ENCODE measurements around the gene MAML2.
"Not testable (repeated sequence)": the region's sequence is repeated elsewhere in the genome, so short reads cannot be mapped to it uniquely, and the experiment has no call there.

Gene MAML2

GRCh38 chr11:96287822-96288439, 55.1 kb downstream of the MAML2 start:
- no peaks in the 10 kb centered on the region for H3K9me3 ChIP-seq
- H3K27ac ChIP-seq: no peak overlapping the region
- H3K27me3 ChIP-seq: no peaks in the 10 kb centered on the region
- no peak overlapping the region for H3K4me3 ChIP-seq (ENCODE audit: low read depth in 1 of 2, low read length in 1 of 2)
- H3K4me1 ChIP-seq (ENCODE audit: control insufficient read depth in 1 of 2, insufficient read depth in 1 of 2, low read depth in 1 of 2, low read length in 1 of 2): no peaks in the 10 kb centered on the region
- TF ChIP-seq, protein P1, sequence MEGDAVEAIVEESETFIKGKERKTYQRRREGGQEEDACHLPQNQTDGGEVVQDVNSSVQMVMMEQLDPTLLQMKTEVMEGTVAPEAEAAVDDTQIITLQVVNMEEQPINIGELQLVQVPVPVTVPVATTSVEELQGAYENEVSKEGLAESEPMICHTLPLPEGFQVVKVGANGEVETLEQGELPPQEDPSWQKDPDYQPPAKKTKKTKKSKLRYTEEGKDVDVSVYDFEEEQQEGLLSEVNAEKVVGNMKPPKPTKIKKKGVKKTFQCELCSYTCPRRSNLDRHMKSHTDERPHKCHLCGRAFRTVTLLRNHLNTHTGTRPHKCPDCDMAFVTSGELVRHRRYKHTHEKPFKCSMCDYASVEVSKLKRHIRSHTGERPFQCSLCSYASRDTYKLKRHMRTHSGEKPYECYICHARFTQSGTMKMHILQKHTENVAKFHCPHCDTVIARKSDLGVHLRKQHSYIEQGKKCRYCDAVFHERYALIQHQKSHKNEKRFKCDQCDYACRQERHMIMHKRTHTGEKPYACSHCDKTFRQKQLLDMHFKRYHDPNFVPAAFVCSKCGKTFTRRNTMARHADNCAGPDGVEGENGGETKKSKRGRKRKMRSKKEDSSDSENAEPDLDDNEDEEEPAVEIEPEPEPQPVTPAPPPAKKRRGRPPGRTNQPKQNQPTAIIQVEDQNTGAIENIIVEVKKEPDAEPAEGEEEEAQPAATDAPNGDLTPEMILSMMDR (IDR thresholded peaks at IDR 0.05): no peak
- H3K36me3 ChIP-seq: no peaks in the 10 kb centered on the region

DNA sequence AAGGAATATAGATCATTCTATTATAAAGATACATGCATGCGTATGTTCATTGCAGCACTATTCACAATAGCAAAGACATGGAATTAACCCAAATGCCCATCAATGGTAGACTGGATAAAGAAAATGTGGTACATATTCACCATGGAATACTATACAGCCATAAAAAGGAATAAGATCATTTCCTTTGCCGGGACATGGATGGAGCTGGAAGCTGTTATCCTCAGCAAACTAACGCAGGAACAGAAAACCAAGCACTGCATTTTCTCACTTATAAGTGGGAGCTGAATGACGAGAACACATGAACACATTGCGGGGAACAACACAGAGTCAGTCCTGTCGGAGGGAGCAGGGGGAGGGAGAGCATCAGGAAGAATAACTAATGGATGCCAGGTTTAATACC, 57.0 kb downstream of the MAML2 start:
- H3K9me3 ChIP-seq; H3K27me3 ChIP-seq; H3K36me3 ChIP-seq; H3K27ac ChIP-seq; H3K4me3 ChIP-seq (ENCODE audit: low read depth in 1 of 2, low read length in 1 of 2); H3K4me1 ChIP-seq (ENCODE audit: control insufficient read depth in 1 of 2, insufficient read depth in 1 of 2, low read depth in 1 of 2, low read length in 1 of 2): not testable (repeated sequence)

DNA sequence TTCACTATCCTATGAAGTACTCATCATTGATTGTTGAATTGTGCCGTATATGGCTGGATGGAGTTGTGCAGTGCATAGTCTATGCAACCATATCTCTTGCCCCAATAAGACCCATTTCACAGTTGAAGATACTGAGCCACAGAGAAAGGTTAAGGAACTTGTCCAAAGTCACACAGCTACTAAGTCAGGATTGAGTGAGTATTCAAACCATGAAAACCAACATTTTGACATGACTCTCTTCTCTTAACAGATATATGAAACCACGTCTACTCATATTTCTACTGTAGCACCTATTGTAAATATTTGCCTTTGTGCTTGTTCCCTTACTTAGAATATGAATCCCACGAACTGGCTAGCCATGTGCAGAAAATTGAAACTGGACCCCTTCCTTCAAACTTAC, 58.1 kb downstream of the MAML2 start:
- no peak overlapping the region for H3K4me3 ChIP-seq (ENCODE audit: low read depth in 1 of 2, low read length in 1 of 2)
- no peaks in the 10 kb centered on the region for H3K27me3 ChIP-seq
- H3K4me1 ChIP-seq (ENCODE audit: control insufficient read depth in 1 of 2, insufficient read depth in 1 of 2, low read depth in 1 of 2, low read length in 1 of 2): no peaks in the 10 kb centered on the region
- TF ChIP-seq, protein P1 (IDR thresholded peaks at IDR 0.05): no peak
- no peak overlapping the region for H3K27ac ChIP-seq
- H3K9me3 ChIP-seq: no peaks in the 10 kb centered on the region
- H3K36me3 ChIP-seq: no peaks in the 10 kb centered on the region

- H3K27ac ChIP-seq: no peak overlapping the region
- no peaks in the 10 kb centered on the region for H3K27me3 ChIP-seq
- H3K4me3 ChIP-seq (ENCODE audit: low read depth in 1 of 2, low read length in 1 of 2): no peak overlapping the region
- no peaks in the 10 kb centered on the region for H3K9me3 ChIP-seq
- H3K36me3 ChIP-seq: no peaks in the 10 kb centered on the region
- TF ChIP-seq, protein P1 (IDR thresholded peaks at IDR 0.05): no peak
- no peaks in the 10 kb centered on the region for H3K4me1 ChIP-seq (ENCODE audit: control insufficient read depth in 1 of 2, insufficient read depth in 1 of 2, low read depth in 1 of 2, low read length in 1 of 2)
Measured at GRCh38 chr11:96284401-96284800, 58.6 kb downstream of the MAML2 start.

DNA sequence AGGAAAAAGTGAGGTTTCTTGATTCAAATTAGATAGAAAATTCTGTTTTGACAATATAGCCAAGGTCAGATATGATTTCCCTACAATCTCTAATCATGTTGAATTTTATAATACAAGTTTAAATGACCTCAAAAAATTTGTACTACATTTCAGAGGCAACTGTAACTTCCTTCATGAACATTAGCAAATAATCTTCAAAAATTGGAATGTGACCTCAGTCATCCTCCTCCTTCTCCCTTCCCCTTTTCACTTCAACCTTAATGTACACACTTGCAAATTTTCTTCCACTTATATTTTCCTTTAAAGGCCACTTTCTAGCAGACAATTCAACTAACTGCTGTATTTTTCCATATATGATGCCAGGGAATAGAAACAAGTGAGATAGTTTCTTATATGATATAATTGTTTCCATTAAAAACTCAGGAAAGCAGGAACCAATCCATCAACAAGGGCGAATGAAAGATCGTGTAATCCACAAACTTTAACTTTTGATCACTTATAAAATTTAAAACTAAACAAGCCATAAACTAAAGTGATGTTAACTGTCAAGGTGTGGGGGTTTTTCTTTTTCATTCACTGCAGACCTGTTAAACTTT, 60.3 kb downstream of the MAML2 start:
- Histone ChIP-seq H3K4me1 (ENCODE audit: control insufficient read depth in 1 of 2, insufficient read depth in 1 of 2, low read depth in 1 of 2, low read length in 1 of 2) (no peaks in the 10 kb centered on the region), H3K36me3 (no peaks in the 10 kb centered on the region), H3K9me3 (no peaks in the 10 kb centered on the region), H3K4me3 (ENCODE audit: low read depth in 1 of 2, low read length in 1 of 2) (no peak overlapping the region), H3K27me3 (no peaks in the 10 kb centered on the region), H3K27ac (no peak overlapping the region)
- TF ChIP-seq, protein P1 (IDR thresholded peaks at IDR 0.05): no peak

DNA sequence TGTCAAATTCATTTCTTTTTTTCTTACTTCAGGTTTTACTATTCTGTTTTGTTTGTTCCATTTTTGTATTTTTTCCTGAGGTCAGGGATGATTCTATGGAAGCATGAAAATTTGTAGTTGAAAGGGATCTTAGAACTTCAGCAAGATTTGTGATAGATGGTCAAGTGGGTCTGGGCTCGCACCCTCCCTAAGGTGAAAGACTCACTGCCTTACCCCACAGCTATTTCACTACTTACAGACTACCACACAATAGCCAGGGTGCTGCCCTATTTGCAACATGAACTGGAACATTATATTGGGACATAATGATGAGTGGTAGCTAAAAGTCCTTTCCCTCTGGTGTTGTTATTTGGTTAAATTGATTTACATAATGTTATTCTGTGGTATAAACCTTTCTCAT, 62.6 kb downstream of the MAML2 start:
- Histone ChIP-seq H3K9me3 (no peaks in the 10 kb centered on the region), H3K36me3 (no peaks in the 10 kb centered on the region), H3K27me3 (no peaks in the 10 kb centered on the region), H3K4me1 (ENCODE audit: control insufficient read depth in 1 of 2, insufficient read depth in 1 of 2, low read depth in 1 of 2, low read length in 1 of 2) (no peaks in the 10 kb centered on the region), H3K27ac (no peak overlapping the region), H3K4me3 (ENCODE audit: low read depth in 1 of 2, low read length in 1 of 2) (no peak overlapping the region)
- TF ChIP-seq, protein P1 (IDR thresholded peaks at IDR 0.05): no peak
